Right lobe of liver (tissue), 6 donors: ENCODE data around the gene NTN1. TPM values are rescaled to one million over a fixed set of nuclear protein-coding genes. Genes with fewer than 3 reads are reported as not detected.

Experiments
- ATAC-seq, 4 donors: fragments of 200-7000 bp; cut with Tn5 transposase; one replicate each; pipeline ENCODE4 v1.9.1; 2020; ENCODE audit warnings: mild to moderate bottlenecking in 4 of 4, moderate library complexity in 4 of 4
- DNase-seq, 3 donors: peaks; one replicate each; pipeline ENCODE4 v3.0.0-alpha.2; 2020
- H3K27ac ChIP-seq, 3 donors: fragments of 200-600 bp; one replicate each; pipeline ENCODE4 v1.8.0; 2022
- H3K27me3 ChIP-seq, 2 donors: fragments of 200-600 bp; one replicate each; pipeline ENCODE4 v1.8.0; 2022
- H3K36me3 ChIP-seq, 4 donors: fragments of 200-600 bp; sonication (generic) in 1 of 4; one replicate each; pipeline versions ENCODE4 v1.5.1 to v1.8.0; 2017 to 2022; ENCODE audit warnings: control low read depth in 1 of 4
- H3K4me1 ChIP-seq, 4 donors: fragments of 200-600 bp; sonication (generic) in 1 of 4; one replicate each; pipeline versions ENCODE4 v1.5.1 to v1.8.0; 2017 to 2022; ENCODE audit warnings: control low read depth in 1 of 4
- H3K4me3 ChIP-seq, 3 donors: fragments of 200-600 bp; one replicate each; pipeline ENCODE4 v1.8.0; 2022
- H3K9me3 ChIP-seq, 4 donors: fragments of 200-600 bp; sonication (generic) in 1 of 4; one replicate each; pipeline versions ENCODE4 v1.5.1 to v1.8.0; 2017 to 2022; ENCODE audit warnings: control low read depth in 1 of 4
- CTCF ChIP-seq, 4 donors: fragments of 200-600 bp in 3 of 4; fragments of 450-650 bp in 1 of 4; IDR thresholded peaks; one replicate each; pipeline versions ENCODE4 v1.5.1 to v1.8.0; 2016 to 2022; ENCODE audit warnings: antibody characterized with exemption in 4 of 4, mild to moderate bottlenecking in 2 of 4
- POLR2A ChIP-seq: fragments of 450-650 bp; IDR thresholded peaks from one replicate; pipeline ENCODE4 v1.6.1; 2017; ENCODE audit warnings: antibody characterized with exemption, mild to moderate bottlenecking
- WGBS: methylation state at CpG from one replicate; pipeline ENCODE4 v1.1.6; 2018; ENCODE audit warnings: low coverage, low lambda C conversion rate; ENCODE audit not compliant: insufficient coverage; ENCODE audit errors: missing lambda C conversion rate; 5-methylcytosine and 5-hydroxymethylcytosine counted together
- intact Hi-C, 2 donors: fragments of 100-400 bp; cut with DNase I; formaldehyde crosslinking; loops; one replicate each; pipeline versions ENCODE4 v1.11.2 to v1.14.1; 2022
- total RNA-seq, 6 experiments: library from RNA; depleted of rRNA in 2 of 6; stranded (reverse); fragments of >200 nt in 2 of 6; fragmentation: NEBNext Ultra II Directional in 3 of 6; extraction: Animal tissue kit (Norgen Biotek cat#: 25700) in 3 of 6; gene quantifications; one replicate each; pipeline versions ENCODE4 v1.1.0 to v1.2.4, GENCODE V29; 2016 to 2023
- donor health status: DM: no; HTN: yes; CAD: no.
- donor health status: DM: no; HTN: no; CAD: no.
- donor health status: DM: no; HTN: no; CAD: no.
- donor health status: DM: no; HTN: yes; CAD: no.
- donor health status: DM: no; HTN: yes; CAD: no.

Gene NTN1
- total RNA-seq, 6 experiments from 2014 or later: 3.5 to 12.5 (median 8.5) TPM

- Histone ChIP-seq H3K4me1 (peaks cover 0 to 16% (median 6%) of the 10 kb centered on the region in 4 donors), H3K27ac (no peak overlapping the region), H3K27me3 (no peaks in the 10 kb centered on the region), H3K4me3 (no peak overlapping the region), H3K9me3 (no peaks in the 10 kb centered on the region), H3K36me3 (no peaks in the 10 kb centered on the region)
- whole genome bisulfite sequencing: 73% methylated on average over 3 of the region's 4 CpGs
- TF ChIP-seq CTCF (IDR thresholded peaks at IDR 0.05): no peak
- no peak for TF ChIP-seq POLR2A
- no peak for DNase-seq
- peak in 1 of 4 donors; percentile 15 for ATAC-seq
- intact Hi-C loops: no loop called here
Observed at GRCh38 chr17:9181640-9182039, 160.3 kb downstream of the NTN1 start.

- no peaks in the 10 kb centered on the region for H3K4me1 ChIP-seq
- no peak overlapping the region for H3K4me3 ChIP-seq
- no peak overlapping the region for H3K27ac ChIP-seq
- intact Hi-C loops: no loop called here
- H3K36me3 ChIP-seq: no peaks in the 10 kb centered on the region
- TF ChIP-seq POLR2A: no peak
- TF ChIP-seq CTCF (IDR thresholded peaks at IDR 0.05): no peak
- H3K9me3 ChIP-seq: no peaks in the 10 kb centered on the region
- ATAC-seq (no peak), DNase-seq (no peak)
- 77% methylated on average over 9 of the region's 14 CpGs for WGBS
- no peaks in the 10 kb centered on the region for H3K27me3 ChIP-seq
Observed at GRCh38 chr17:9183306-9183705, 162.0 kb downstream of the NTN1 start.

GRCh38 chr17:9185142-9185541 is 163.8 kb downstream of the NTN1 start:
- intact Hi-C loops: no loop called here
- H3K36me3 ChIP-seq: no peaks in the 10 kb centered on the region
- no peaks in the 10 kb centered on the region for H3K9me3 ChIP-seq
- no peak for DNase-seq
- H3K4me1 ChIP-seq: no peaks in the 10 kb centered on the region
- H3K27ac ChIP-seq: no peak overlapping the region
- no peak overlapping the region for H3K4me3 ChIP-seq
- no peak for ATAC-seq
- TF ChIP-seq CTCF (IDR thresholded peaks at IDR 0.05) (no peak), POLR2A (no peak)
- no CpG with 5 or more reads among the region's 9 CpGs for WGBS
- H3K27me3 ChIP-seq: no peaks in the 10 kb centered on the region

- H3K36me3 ChIP-seq: no peaks in the 10 kb centered on the region
- H3K27ac ChIP-seq: no peak overlapping the region
- ATAC-seq (no peak), DNase-seq (no peak)
- no peaks in the 10 kb centered on the region for H3K9me3 ChIP-seq
- intact Hi-C loops: no loop called here
- H3K4me1 ChIP-seq: no peaks in the 10 kb centered on the region
- 90% methylated on average over 2 of the region's 4 CpGs for WGBS
- no peak overlapping the region for H3K4me3 ChIP-seq
- H3K27me3 ChIP-seq: no peaks in the 10 kb centered on the region
- TF ChIP-seq POLR2A (no peak), CTCF (IDR thresholded peaks at IDR 0.05) (no peak)
Observed at GRCh38 chr17:9185688-9186284, 164.5 kb downstream of the NTN1 start.

GRCh38 chr17:9187828-9188227 is 166.5 kb downstream of the NTN1 start:
- intact Hi-C loops: no loop called here
- Histone ChIP-seq H3K4me3 (no peak overlapping the region), H3K4me1 (peaks cover 0 to 6% (median 0%) of the 10 kb centered on the region in 4 donors), H3K27me3 (no peaks in the 10 kb centered on the region), H3K9me3 (no peaks in the 10 kb centered on the region), H3K36me3 (no peaks in the 10 kb centered on the region), H3K27ac (no peak overlapping the region)
- TF ChIP-seq CTCF (IDR thresholded peaks at IDR 0.05): no peak
- TF ChIP-seq POLR2A: no peak
- 67% methylated on average over 4 of the region's 7 CpGs for WGBS
- DNase-seq (no peak), ATAC-seq (no peak)
